ENCODE results near the gene GSN.

The GSN gene

DNA sequence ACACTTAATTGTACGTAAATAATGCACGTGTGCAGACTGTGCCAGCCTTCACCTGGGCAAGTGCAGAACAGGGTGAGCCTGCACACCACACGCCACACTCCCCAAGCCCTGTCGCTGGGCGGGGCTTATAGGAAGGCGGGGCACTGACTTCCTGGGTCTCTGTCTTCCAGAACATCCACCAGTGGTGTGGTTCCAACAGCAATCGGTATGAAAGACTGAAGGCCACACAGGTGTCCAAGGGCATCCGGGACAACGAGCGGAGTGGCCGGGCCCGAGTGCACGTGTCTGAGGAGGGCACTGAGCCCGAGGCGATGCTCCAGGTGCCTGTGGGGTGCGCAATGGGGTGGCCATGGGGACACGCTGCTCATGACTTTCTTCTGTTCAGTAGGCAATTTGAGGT is 44.2 kb downstream of the GSN start:
- H3K27me3 ChIP-seq (replicated peaks; ENCODE audit: control insufficient read depth, insufficient read depth, low read length): no peaks in the 10 kb centered on the region
- peaks cover 23% of the 10 kb centered on the region for H3K4me1 ChIP-seq (ENCODE audit: control insufficient read depth, insufficient read depth, low read length)
- no peaks in the 10 kb centered on the region for H3K9me3 ChIP-seq (ENCODE audit: control insufficient read depth, low read length)
- no peak for DNase-seq (ENCODE audit: low read depth)
- no peak overlapping the region for H3K9ac ChIP-seq (ENCODE audit: low read length)
- H3K4me3 ChIP-seq (ENCODE audit: low read length): no peak overlapping the region
- peaks cover 76% of the 10 kb centered on the region for H3K36me3 ChIP-seq (ENCODE audit: control insufficient read depth, insufficient read depth, low read length, severe bottlenecking)

DNA sequence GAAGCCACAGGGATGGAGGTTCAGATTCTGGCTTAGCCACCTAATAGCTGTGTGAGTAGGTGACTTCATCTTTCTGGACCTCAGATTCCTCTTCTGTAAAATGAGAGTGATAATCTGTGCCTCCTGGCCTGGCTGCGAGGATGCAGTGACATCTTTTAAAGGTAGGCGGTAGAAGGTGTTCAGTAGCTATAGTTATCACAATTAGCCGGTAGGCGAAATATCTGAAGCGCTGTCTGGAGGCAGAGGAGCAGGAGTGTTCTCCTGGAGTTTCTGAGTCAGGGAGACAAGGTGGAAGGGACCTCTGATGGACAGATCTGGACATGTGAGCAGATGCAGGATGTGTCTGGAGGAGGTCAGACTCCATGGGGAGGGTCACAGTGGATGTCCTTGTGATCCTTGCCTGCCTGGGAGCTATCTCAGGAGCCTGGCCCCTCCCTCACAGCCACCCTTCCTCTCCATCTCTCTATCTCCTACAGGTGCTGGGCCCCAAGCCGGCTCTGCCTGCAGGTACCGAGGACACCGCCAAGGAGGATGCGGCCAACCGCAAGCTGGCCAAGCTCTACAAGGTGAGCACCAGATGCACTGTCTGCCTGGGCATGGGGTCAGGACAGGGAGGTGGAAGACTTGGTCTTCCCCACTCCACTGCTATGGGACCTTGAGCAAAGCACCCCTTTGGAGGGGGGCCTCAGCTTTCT is 45.6 kb downstream of the GSN start:
- no peak for DNase-seq (ENCODE audit: low read depth)
- Histone ChIP-seq H3K4me3 (ENCODE audit: low read length) (no peak overlapping the region), H3K9me3 (ENCODE audit: control insufficient read depth, low read length) (no peaks in the 10 kb centered on the region), H3K27me3 (replicated peaks; ENCODE audit: control insufficient read depth, insufficient read depth, low read length) (no peaks in the 10 kb centered on the region), H3K36me3 (ENCODE audit: control insufficient read depth, insufficient read depth, low read length, severe bottlenecking) (peaks cover 79% of the 10 kb centered on the region), H3K4me1 (ENCODE audit: control insufficient read depth, insufficient read depth, low read length) (peaks cover 25% of the 10 kb centered on the region), H3K9ac (ENCODE audit: low read length) (no peak overlapping the region)

DNA sequence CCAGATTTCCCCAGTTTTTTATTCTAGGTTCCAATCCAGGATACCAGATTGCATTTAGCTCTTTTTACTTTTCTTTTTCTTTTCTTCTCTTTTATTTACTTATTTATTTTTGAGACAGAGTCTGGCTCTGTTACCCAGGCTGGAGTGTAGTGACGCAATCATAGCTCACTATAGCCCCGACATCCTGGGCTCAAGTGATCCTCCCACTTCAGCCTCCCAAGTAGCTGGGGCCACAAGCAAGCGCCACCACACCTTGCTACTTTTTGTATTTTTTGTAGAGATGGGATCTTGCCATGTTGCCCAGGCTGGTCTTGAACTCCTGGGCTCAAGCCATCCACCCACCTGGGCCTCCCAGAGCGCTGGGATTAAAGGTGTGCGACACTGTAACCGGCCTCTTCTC is 48.4 kb downstream of the GSN start:
- peaks cover 76% of the 10 kb centered on the region for H3K36me3 ChIP-seq (ENCODE audit: control insufficient read depth, insufficient read depth, low read length, severe bottlenecking)
- no peak overlapping the region for H3K4me3 ChIP-seq (ENCODE audit: low read length)
- H3K9me3 ChIP-seq (ENCODE audit: control insufficient read depth, low read length): no peaks in the 10 kb centered on the region
- H3K9ac ChIP-seq (ENCODE audit: low read length): peak overlapping the region; percentile 24
- H3K4me1 ChIP-seq (ENCODE audit: control insufficient read depth, insufficient read depth, low read length): peaks cover 45% of the 10 kb centered on the region
- H3K27me3 ChIP-seq (replicated peaks; ENCODE audit: control insufficient read depth, insufficient read depth, low read length): no peaks in the 10 kb centered on the region
- DNase-seq (ENCODE audit: low read depth): no peak

DNA sequence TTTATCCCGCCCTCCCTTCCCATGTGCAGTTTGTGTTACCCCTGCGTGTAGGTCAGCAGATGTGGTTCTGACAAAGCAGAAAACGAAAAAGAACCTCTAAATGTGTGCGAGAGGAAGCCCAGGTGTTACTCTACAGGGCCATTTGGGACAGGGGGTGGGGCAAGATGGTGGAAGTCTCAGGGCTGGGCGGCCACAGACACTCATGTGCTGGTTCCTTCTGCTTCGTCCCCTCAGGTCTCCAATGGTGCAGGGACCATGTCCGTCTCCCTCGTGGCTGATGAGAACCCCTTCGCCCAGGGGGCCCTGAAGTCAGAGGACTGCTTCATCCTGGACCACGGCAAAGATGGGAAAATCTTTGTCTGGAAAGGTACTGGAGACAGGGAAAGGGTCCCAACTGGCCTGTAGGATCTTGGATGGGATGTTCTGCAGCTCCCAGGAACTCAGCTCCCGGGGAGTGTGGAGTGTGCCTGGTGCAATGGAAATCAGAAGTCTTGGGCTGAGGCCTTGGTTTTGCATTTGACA is 49.0 kb downstream of the GSN start:
- no peak overlapping the region for H3K4me3 ChIP-seq (ENCODE audit: low read length)
- H3K9me3 ChIP-seq (ENCODE audit: control insufficient read depth, low read length): no peaks in the 10 kb centered on the region
- no peaks in the 10 kb centered on the region for H3K27me3 ChIP-seq (replicated peaks; ENCODE audit: control insufficient read depth, insufficient read depth, low read length)
- DNase-seq (ENCODE audit: low read depth): no peak
- H3K4me1 ChIP-seq (ENCODE audit: control insufficient read depth, insufficient read depth, low read length): peaks cover 48% of the 10 kb centered on the region
- peak overlapping the region; percentile 24 for H3K9ac ChIP-seq (ENCODE audit: low read length)
- H3K36me3 ChIP-seq (ENCODE audit: control insufficient read depth, insufficient read depth, low read length, severe bottlenecking): peaks cover 71% of the 10 kb centered on the region

GRCh38 chr9:121317737-121318630 is 50.0 kb downstream of the GSN start:
- DNase-seq (ENCODE audit: low read depth): no peak
- no peaks in the 10 kb centered on the region for H3K27me3 ChIP-seq (replicated peaks; ENCODE audit: control insufficient read depth, insufficient read depth, low read length)
- no peak overlapping the region for H3K4me3 ChIP-seq (ENCODE audit: low read length)
- peaks cover 66% of the 10 kb centered on the region for H3K36me3 ChIP-seq (ENCODE audit: control insufficient read depth, insufficient read depth, low read length, severe bottlenecking)
- peaks cover 59% of the 10 kb centered on the region for H3K4me1 ChIP-seq (ENCODE audit: control insufficient read depth, insufficient read depth, low read length)
- H3K9ac ChIP-seq (ENCODE audit: low read length): peak overlapping the region; percentile 31
- no peaks in the 10 kb centered on the region for H3K9me3 ChIP-seq (ENCODE audit: control insufficient read depth, low read length)

GRCh38 chr9:121318631-121319382 is 50.8 kb downstream of the GSN start:
- H3K9me3 ChIP-seq (ENCODE audit: control insufficient read depth, low read length): no peaks in the 10 kb centered on the region
- H3K4me1 ChIP-seq (ENCODE audit: control insufficient read depth, insufficient read depth, low read length): peaks cover 66% of the 10 kb centered on the region
- no peak overlapping the region for H3K4me3 ChIP-seq (ENCODE audit: low read length)
- peak overlapping the region; percentile 6 for H3K9ac ChIP-seq (ENCODE audit: low read length)
- peaks cover 63% of the 10 kb centered on the region for H3K36me3 ChIP-seq (ENCODE audit: control insufficient read depth, insufficient read depth, low read length, severe bottlenecking)
- no peaks in the 10 kb centered on the region for H3K27me3 ChIP-seq (replicated peaks; ENCODE audit: control insufficient read depth, insufficient read depth, low read length)
- DNase-seq (ENCODE audit: low read depth): no peak

- Histone ChIP-seq H3K4me3 (ENCODE audit: low read length) (no peak overlapping the region), H3K4me1 (ENCODE audit: control insufficient read depth, insufficient read depth, low read length) (peaks cover 66% of the 10 kb centered on the region), H3K9me3 (ENCODE audit: control insufficient read depth, low read length) (no peaks in the 10 kb centered on the region), H3K9ac (ENCODE audit: low read length) (peak overlapping the region; percentile 6), H3K27me3 (replicated peaks; ENCODE audit: control insufficient read depth, insufficient read depth, low read length) (no peaks in the 10 kb centered on the region), H3K36me3 (ENCODE audit: control insufficient read depth, insufficient read depth, low read length, severe bottlenecking) (peaks cover 63% of the 10 kb centered on the region)
- no peak for DNase-seq (ENCODE audit: low read depth)
These were observed 51.4 kb downstream of the GSN start for GRCh38 chr9:121319383-121319780.

DNA sequence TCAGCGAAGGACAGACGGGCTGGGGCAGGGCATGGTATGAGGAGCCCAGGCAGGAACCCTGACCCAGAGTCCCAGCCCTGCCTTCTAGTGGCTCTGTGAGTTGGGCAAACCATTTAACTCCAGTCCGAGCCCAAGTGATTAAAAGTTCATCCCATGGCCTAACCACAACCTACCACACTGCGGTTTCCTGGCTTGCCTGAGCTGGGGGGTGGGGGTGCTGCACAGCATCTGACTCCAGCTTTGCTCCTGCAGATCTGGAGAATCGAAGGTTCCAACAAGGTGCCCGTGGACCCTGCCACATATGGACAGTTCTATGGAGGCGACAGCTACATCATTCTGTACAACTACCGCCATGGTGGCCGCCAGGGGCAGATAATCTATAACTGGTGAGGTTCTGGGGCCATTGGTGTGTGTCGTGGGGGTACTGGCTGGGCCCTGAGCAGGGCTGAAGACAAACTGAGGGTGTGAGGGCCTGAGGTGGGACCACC is 53.1 kb downstream of the GSN start:
- DNase-seq (ENCODE audit: low read depth): no peak
- peak overlapping the region; percentile 67 for H3K9ac ChIP-seq (ENCODE audit: low read length)

DNA sequence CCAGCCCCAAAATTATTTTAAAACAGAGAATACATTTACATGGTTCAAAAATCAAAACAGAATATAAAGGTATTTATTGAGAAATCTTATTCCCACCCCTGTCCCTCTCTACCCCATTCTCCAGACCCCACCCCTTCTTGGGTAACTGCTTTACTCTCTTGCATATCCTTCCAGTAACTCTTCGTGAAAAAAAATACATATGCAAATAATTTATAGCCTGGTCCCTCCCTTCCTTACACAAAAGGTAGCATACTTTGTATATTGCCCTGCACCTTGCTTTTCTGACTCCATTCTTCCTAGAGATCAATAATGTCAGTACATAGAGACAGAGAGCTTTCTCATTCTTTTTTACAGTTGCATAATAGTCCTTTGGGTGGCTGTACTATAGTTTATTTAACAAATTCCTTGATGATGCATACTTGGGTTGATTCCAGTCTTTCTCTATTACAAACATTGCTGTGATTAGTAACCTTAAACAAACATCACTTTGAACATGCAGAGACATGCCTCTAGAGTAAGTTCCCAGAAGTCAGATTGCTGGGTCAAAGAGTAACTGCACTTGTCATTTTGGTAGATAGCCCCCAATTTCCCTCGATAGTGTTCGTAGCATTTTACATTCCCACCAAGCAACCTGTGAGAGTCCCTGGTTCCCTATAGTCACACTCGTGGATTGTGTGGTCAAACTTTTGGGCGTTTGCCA is 54.2 kb downstream of the GSN start:
- DNase-seq (ENCODE audit: low read depth): peak; percentile 93
- Histone ChIP-seq H3K4me3 (ENCODE audit: low read length) (no peak overlapping the region), H3K27me3 (replicated peaks; ENCODE audit: control insufficient read depth, insufficient read depth, low read length) (no peaks in the 10 kb centered on the region)

More for the DNA sequence above, 53.1 kb downstream of the GSN start:
- Histone ChIP-seq H3K36me3 (ENCODE audit: control insufficient read depth, insufficient read depth, low read length, severe bottlenecking) (peaks cover 74% of the 10 kb centered on the region), H3K9me3 (ENCODE audit: control insufficient read depth, low read length) (no peaks in the 10 kb centered on the region), H3K4me1 (ENCODE audit: control insufficient read depth, insufficient read depth, low read length) (peaks cover 73% of the 10 kb centered on the region), H3K27me3 (replicated peaks; ENCODE audit: control insufficient read depth, insufficient read depth, low read length) (no peaks in the 10 kb centered on the region), H3K4me3 (ENCODE audit: low read length) (no peak overlapping the region)

DNA sequence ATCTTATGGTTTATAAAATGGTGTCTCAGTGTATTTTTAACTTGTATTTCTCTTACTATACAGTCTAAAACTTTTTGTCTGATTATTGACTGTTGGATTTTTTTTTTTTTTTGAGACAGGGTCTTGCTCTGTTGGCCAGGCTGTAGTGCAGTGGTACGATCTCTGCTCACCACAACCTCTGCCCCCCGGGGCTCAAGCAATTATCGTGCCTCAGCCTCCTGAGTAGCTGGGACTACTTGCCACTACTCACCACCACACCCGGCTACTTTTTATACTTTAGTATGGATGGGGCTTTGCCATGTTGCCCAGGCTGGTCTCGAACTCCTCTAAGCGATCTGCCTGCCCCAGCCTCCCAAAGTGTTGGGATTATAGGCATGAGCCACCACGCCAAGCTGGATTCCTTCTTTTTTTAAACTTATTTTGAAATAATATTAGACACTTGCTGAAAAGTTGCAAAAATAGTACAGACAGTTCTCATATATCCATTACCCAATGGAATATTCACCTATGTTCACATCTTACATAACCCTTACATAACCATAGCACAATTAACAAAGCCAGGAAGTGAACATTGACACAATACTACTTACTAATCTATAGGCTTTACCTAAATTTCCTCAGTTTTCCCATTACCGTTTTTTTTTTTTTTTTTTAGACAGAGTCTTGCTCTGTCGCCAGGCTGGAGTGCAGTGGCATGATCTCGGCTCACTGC is 54.9 kb downstream of the GSN start:
- H3K4me1 ChIP-seq (ENCODE audit: control insufficient read depth, insufficient read depth, low read length): peaks cover 69% of the 10 kb centered on the region
- H3K27me3 ChIP-seq (replicated peaks; ENCODE audit: control insufficient read depth, insufficient read depth, low read length): no peaks in the 10 kb centered on the region
- no peak overlapping the region for H3K4me3 ChIP-seq (ENCODE audit: low read length)
- H3K36me3 ChIP-seq (ENCODE audit: control insufficient read depth, insufficient read depth, low read length, severe bottlenecking): peaks cover 68% of the 10 kb centered on the region
- no peak for DNase-seq (ENCODE audit: low read depth)
- H3K9me3 ChIP-seq (ENCODE audit: control insufficient read depth, low read length): no peaks in the 10 kb centered on the region
- H3K9ac ChIP-seq (ENCODE audit: low read length): peak overlapping the region; percentile 71

More for the DNA sequence above, 54.2 kb downstream of the GSN start:
- Histone ChIP-seq H3K36me3 (ENCODE audit: control insufficient read depth, insufficient read depth, low read length, severe bottlenecking) (peaks cover 69% of the 10 kb centered on the region), H3K9ac (ENCODE audit: low read length) (peak overlapping the region; percentile 71), H3K4me1 (ENCODE audit: control insufficient read depth, insufficient read depth, low read length) (peaks cover 76% of the 10 kb centered on the region), H3K9me3 (ENCODE audit: control insufficient read depth, low read length) (no peaks in the 10 kb centered on the region)

Data from adipocyte (in vitro differentiated cells).